GM12878 (cell line): ENCODE data around the gene ANO3. TPM values are rescaled to one million over a fixed set of nuclear protein-coding genes. Genes with fewer than 3 reads are reported as not detected.
A peak's percentile ranks its signal among the peaks of the same experiment; 100 is the strongest.

Source experiments
- ATAC-seq: fragments of 200-7000 bp; cut with Tn5 transposase; 3 replicates; pipeline ENCODE4 v1.9.1; 2020; ENCODE audit warnings: mild to moderate bottlenecking, moderate library complexity
- BruUV-seq: library from RNA; stranded (reverse); fragments of 400-500 nt; replicated peaks from 2 replicates; lab custom pipeline; 2021; lab: Mats Ljungman, UMichigan
- CTCF ChIA-PET: fragments of 300-600 bp; sonication (Branson Sonifier 250); formaldehyde crosslinking; extraction: SDS; loops from one replicate; lab custom pipeline; 2021; ENCODE audit warnings: inconsistent platforms; lab: Yijun Ruan, JAX
- POLR2A ChIA-PET: fragments of 350-600 bp; formaldehyde crosslinking; extraction: SDS; loops from one replicate; lab custom pipeline; 2021; ENCODE audit warnings: inconsistent platforms; lab: Charles Lee
- RAD21 ChIA-PET: fragments of 300-600 bp; sonication (Branson Sonifier 250); formaldehyde crosslinking; loops from one replicate; lab custom pipeline; 2023; ENCODE audit warnings: antibody characterized with exemption; ENCODE audit not compliant: unreplicated experiment; lab: Charles Lee
- SMC1A ChIA-PET: fragments of 300-600 bp; sonication (Branson Sonifier 250); formaldehyde crosslinking; loops from one replicate; lab custom pipeline; 2023; ENCODE audit not compliant: unreplicated experiment, uncharacterized antibody; lab: Charles Lee
- DNase-seq: peaks from one replicate; pipeline ENCODE4 v3.0.0-alpha.2; 2011; ENCODE audit warnings: low read depth, low spot score
- FAIRE-seq: peaks from 3 replicates; lab custom pipeline; 2011; peaks lifted over from hg19 to GRCh38; lab: Jason Lieb, UNC
- H2AFZ ChIP-seq: 2 replicates; pipeline ENCODE4 v1.6.0; 2011; ENCODE audit warnings: low read depth, low read length, control low read depth; ENCODE audit not compliant: control insufficient read depth
- H3K27ac ChIP-seq: 2 replicates; pipeline ENCODE4 v1.5.1; 2011; ENCODE audit warnings: control low read depth; ENCODE audit not compliant: control insufficient read depth, insufficient read depth
- H3K27me3 ChIP-seq, 2 experiments: replicated peaks in 1 of 2; 2 replicates each; pipeline versions ENCODE4 v1.6.0 to v1.6.1; 2011; ENCODE audit warnings: low read length in 1 of 2; ENCODE audit not compliant: control insufficient read depth in 2 of 2, insufficient read depth in 2 of 2
- H3K36me3 ChIP-seq, 2 experiments: 2 replicates each; pipeline ENCODE4 v1.5.1; 2011; ENCODE audit warnings: low read length in 1 of 2; ENCODE audit not compliant: control insufficient read depth in 2 of 2, insufficient read depth in 2 of 2
- H3K4me1 ChIP-seq: 2 replicates; pipeline ENCODE4 v1.6.1; 2011; ENCODE audit warnings: mild to moderate bottlenecking, low read length, moderate library complexity, mixed read lengths; ENCODE audit not compliant: control insufficient read depth, insufficient read depth
- H3K4me2 ChIP-seq: 2 replicates; pipeline ENCODE4 v1.6.0; 2011; ENCODE audit warnings: control low read depth; ENCODE audit not compliant: control insufficient read depth, insufficient read depth
- H3K4me3 ChIP-seq: fragments of 200-600 bp; sonication (generic); 2 replicates; pipeline ENCODE4 v1.5.1; 2016
- H3K79me2 ChIP-seq: 2 replicates; pipeline ENCODE4 v1.6.0; 2011; ENCODE audit warnings: low read length; ENCODE audit not compliant: control insufficient read depth, insufficient read depth
- H3K9ac ChIP-seq: 2 replicates; pipeline ENCODE4 v1.8.0; 2011; ENCODE audit warnings: low read length, control low read depth, mixed read lengths; ENCODE audit not compliant: control insufficient read depth, insufficient read depth
- H3K9me3 ChIP-seq: replicated peaks from 3 replicates; pipeline ENCODE4 v1.5.1; 2011; ENCODE audit warnings: mild to moderate bottlenecking, low read length; ENCODE audit not compliant: control insufficient read depth, insufficient read depth
- H4K20me1 ChIP-seq: 2 replicates; pipeline ENCODE4 v1.6.0; 2011; ENCODE audit not compliant: control insufficient read depth, insufficient read depth
- GATAD2B ChIP-seq: fragments of 450-650 bp; conservative IDR thresholded peaks from 2 replicates; pipeline ENCODE4 v1.6.1; 2017; ENCODE audit warnings: low read depth, mild to moderate bottlenecking, moderate library complexity
- RAD21 ChIP-seq: IDR thresholded peaks from 2 replicates; pipeline ENCODE4 v1.6.1; 2011; ENCODE audit warnings: mild to moderate bottlenecking, low read depth, low read length, moderate library complexity; ENCODE audit not compliant: insufficient read depth
- SMC3 ChIP-seq: IDR thresholded peaks from 2 replicates; pipeline ENCODE4 v1.6.1; 2011; ENCODE audit warnings: low read length, improper control_type of control experiment, borderline replicate concordance
- WGBS: methylation state at CpG from one replicate; pipeline ENCODE4 v1.1.6; 2016; ENCODE audit warnings: low lambda C conversion rate; ENCODE audit not compliant: insufficient replicate concordance, insufficient coverage; ENCODE audit errors: missing lambda C conversion rate; 5-methylcytosine and 5-hydroxymethylcytosine counted together
- in situ Hi-C: fragments of 300-500 bp; cut with MboI; formaldehyde crosslinking; loops from 9 replicates; pipeline ENCODE4 v1.14.3; 2018; ENCODE audit warnings: mixed read lengths
- intact Hi-C: fragments of 100-400 bp; cut with micrococcal nuclease; formaldehyde crosslinking; loops from one replicate; pipeline ENCODE4 v1.14.2; 2022; ENCODE audit not compliant: unreplicated experiment
- polyA plus RNA-seq, 11 experiments: library from polyadenylated mRNA; depleted of rRNA in 4 of 11; unstranded in 6 of 11; stranded (reverse) in 5 of 11; fragments of >200 nt; fragmentation: Nextera tagmentation in 4 of 11; fragmentation: Illumina TruSeq in 1 of 11; extraction: Ambion mirVana in 4 of 11; extraction: Trizol in 1 of 11; gene quantifications; 1 replicate in 1 of 11; 2 replicates in 10 of 11; pipeline versions ENCODE4 v1.2.1 to v1.2.3, GENCODE V29; 2011 to 2016; ENCODE audit warnings: inconsistent platforms in 2 of 11, missing spikeins in 2 of 11, low read depth in 1 of 11
- total RNA-seq, 4 experiments: library from RNA; depleted of rRNA in 3 of 4; stranded (reverse); fragments of >200 nt in 3 of 4; fragmentation: Illumina TruSeq in 1 of 4; extraction: Trizol in 1 of 4; gene quantifications; 2 replicates each; pipeline versions ENCODE4 v1.2.1 to v1.2.3, GENCODE V29; 2013 to 2021
- TF ChIP-seq, protein P1 (sequence below): IDR thresholded peaks from 2 replicates; pipeline ENCODE4 v1.6.1; 2012; ENCODE audit warnings: low read length, inconsistent platforms
- TF ChIP-seq, protein P2 (sequence below), 3 experiments: IDR thresholded peaks in 2 of 3; conservative IDR thresholded peaks in 1 of 3; 2 replicates each; pipeline ENCODE4 v1.5.1; 2011; ENCODE audit warnings: low read depth in 3 of 3, low read length in 3 of 3, mild to moderate bottlenecking in 3 of 3, control low read depth in 2 of 3, moderate library complexity in 2 of 3, inconsistent platforms in 1 of 3, mixed read lengths in 1 of 3; ENCODE audit not compliant: control insufficient read depth in 2 of 3, insufficient read depth in 1 of 3; ENCODE audit errors: extremely low read depth in 1 of 3
- TF ChIP-seq, protein P3 (sequence below): IDR thresholded peaks from 2 replicates; pipeline ENCODE4 v1.6.1; 2012; ENCODE audit warnings: low read depth, low read length, improper control_type of control experiment

Gene ANO3
- total and polyA plus RNA-seq, 10 of the 15 experiments (the other 5 are each of a cell fraction or from before 2014, with no cell fraction given): 0.13 to 5.9 (median 0.44) TPM

DNA sequence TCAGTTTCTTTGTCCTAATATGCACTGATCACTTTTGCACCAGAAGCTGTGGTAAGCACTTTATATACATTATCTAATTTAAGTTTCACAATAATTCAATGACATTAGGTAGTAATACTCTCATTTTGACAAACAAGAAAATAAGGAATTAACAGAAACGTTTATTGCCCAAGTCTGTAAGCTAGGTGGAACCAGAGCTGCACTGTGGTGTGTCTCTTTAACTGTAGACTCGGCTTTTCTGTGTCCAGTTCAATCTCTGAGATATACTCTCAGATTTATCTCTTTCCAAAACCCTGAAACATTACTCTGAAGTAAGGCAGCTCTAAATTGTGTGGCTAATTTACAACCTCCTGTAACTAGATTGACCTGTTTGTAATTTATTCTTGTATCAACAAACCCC is 139.1 kb downstream of the ANO3 start:
- CTCF ChIA-PET: interaction anchor here (0.7 to 4.0 kb wide), 17 partner anchors 7 to 684 kb away, joined by 3 to 28 read pairs (median 4); no protein-coding TSS in a partner anchor
- WGBS: 0% methylated on average over 2 of the region's 2 CpGs
- no peak overlapping the region for H3K9ac ChIP-seq
- DNase-seq (no peak), ATAC-seq (peak; percentile 53), FAIRE-seq (no peak)
- no peak overlapping the region for H3K27ac ChIP-seq
- H4K20me1 ChIP-seq: no peaks in the 10 kb centered on the region
- no peaks in the 10 kb centered on the region for H3K9me3 ChIP-seq
- no peak overlapping the region for H3K4me3 ChIP-seq
- in situ Hi-C loops (no loop called here), intact Hi-C loops (loop anchor here (2.0 to 5.0 kb wide), 2 partner anchors 161 to 178 kb away; no protein-coding TSS in a partner anchor)
- H2AFZ ChIP-seq: no peak overlapping the region
- TF ChIP-seq, protein P1, sequence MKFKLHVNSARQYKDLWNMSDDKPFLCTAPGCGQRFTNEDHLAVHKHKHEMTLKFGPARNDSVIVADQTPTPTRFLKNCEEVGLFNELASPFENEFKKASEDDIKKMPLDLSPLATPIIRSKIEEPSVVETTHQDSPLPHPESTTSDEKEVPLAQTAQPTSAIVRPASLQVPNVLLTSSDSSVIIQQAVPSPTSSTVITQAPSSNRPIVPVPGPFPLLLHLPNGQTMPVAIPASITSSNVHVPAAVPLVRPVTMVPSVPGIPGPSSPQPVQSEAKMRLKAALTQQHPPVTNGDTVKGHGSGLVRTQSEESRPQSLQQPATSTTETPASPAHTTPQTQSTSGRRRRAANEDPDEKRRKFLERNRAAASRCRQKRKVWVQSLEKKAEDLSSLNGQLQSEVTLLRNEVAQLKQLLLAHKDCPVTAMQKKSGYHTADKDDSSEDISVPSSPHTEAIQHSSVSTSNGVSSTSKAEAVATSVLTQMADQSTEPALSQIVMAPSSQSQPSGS: no peak
- TF ChIP-seq, protein P2, sequence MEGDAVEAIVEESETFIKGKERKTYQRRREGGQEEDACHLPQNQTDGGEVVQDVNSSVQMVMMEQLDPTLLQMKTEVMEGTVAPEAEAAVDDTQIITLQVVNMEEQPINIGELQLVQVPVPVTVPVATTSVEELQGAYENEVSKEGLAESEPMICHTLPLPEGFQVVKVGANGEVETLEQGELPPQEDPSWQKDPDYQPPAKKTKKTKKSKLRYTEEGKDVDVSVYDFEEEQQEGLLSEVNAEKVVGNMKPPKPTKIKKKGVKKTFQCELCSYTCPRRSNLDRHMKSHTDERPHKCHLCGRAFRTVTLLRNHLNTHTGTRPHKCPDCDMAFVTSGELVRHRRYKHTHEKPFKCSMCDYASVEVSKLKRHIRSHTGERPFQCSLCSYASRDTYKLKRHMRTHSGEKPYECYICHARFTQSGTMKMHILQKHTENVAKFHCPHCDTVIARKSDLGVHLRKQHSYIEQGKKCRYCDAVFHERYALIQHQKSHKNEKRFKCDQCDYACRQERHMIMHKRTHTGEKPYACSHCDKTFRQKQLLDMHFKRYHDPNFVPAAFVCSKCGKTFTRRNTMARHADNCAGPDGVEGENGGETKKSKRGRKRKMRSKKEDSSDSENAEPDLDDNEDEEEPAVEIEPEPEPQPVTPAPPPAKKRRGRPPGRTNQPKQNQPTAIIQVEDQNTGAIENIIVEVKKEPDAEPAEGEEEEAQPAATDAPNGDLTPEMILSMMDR (IDR thresholded peaks at IDR 0.05 in 2 of 3, conservative IDR thresholded peaks at IDR 0.05 in 1 of 3; ENCODE audit: control insufficient read depth in 2 of 3, extremely low read depth in 1 of 3, insufficient read depth in 1 of 3, low read depth in 3 of 3, low read length in 3 of 3): peak in 1 of 3 experiments; percentile 50; a peak in 2 of 6 replicates
- TF ChIP-seq RAD21 (peak; percentile 49; the same call in 1 of the 2 replicates), GATAD2B (no peak), SMC3 (peak; percentile 38; the same call in 1 of the 2 replicates)
- TF ChIP-seq, protein P3, sequence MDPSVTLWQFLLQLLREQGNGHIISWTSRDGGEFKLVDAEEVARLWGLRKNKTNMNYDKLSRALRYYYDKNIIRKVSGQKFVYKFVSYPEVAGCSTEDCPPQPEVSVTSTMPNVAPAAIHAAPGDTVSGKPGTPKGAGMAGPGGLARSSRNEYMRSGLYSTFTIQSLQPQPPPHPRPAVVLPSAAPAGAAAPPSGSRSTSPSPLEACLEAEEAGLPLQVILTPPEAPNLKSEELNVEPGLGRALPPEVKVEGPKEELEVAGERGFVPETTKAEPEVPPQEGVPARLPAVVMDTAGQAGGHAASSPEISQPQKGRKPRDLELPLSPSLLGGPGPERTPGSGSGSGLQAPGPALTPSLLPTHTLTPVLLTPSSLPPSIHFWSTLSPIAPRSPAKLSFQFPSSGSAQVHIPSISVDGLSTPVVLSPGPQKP: no peak
- no peaks in the 10 kb centered on the region for H3K27me3 ChIP-seq
- H3K4me2 ChIP-seq: no peak overlapping the region
- no peaks in the 10 kb centered on the region for H3K36me3 ChIP-seq
- H3K79me2 ChIP-seq: no peaks in the 10 kb centered on the region
- RAD21 ChIA-PET: interaction anchor here (1.0 to 4.3 kb wide), 8 partner anchors 81 to 687 kb away, joined by 3 to 17 read pairs (median 4); no protein-coding TSS in a partner anchor
- POLR2A ChIA-PET: interaction anchor here (0.6 kb wide), 1 partner anchor 297 kb away, joined by 5 read pairs; no protein-coding TSS in a partner anchor
- no TSS peak for BruUV-seq
- H3K4me1 ChIP-seq: no peaks in the 10 kb centered on the region
- SMC1A ChIA-PET: interaction anchor here (1.0 to 4.4 kb wide), 19 partner anchors 10 to 691 kb away, joined by 3 to 37 read pairs (median 5); no protein-coding TSS in a partner anchor
